ENCODE measurements around the gene DROSHA.
"Not testable (repeated sequence)": the region's sequence is repeated elsewhere in the genome, so short reads cannot be mapped to it uniquely, and the experiment has no call there.

The DROSHA gene

GRCh38 chr5:31412324-31412723 is 119.6 kb downstream of the DROSHA start:
- DNase-seq, result no peak

GRCh38 chr5:31410089-31410488 is 121.8 kb downstream of the DROSHA start:
- DNase-seq, result no peak

GRCh38 chr5:31408814-31409213 is 123.1 kb downstream of the DROSHA start:
- DNase-seq, result no peak

DNA sequence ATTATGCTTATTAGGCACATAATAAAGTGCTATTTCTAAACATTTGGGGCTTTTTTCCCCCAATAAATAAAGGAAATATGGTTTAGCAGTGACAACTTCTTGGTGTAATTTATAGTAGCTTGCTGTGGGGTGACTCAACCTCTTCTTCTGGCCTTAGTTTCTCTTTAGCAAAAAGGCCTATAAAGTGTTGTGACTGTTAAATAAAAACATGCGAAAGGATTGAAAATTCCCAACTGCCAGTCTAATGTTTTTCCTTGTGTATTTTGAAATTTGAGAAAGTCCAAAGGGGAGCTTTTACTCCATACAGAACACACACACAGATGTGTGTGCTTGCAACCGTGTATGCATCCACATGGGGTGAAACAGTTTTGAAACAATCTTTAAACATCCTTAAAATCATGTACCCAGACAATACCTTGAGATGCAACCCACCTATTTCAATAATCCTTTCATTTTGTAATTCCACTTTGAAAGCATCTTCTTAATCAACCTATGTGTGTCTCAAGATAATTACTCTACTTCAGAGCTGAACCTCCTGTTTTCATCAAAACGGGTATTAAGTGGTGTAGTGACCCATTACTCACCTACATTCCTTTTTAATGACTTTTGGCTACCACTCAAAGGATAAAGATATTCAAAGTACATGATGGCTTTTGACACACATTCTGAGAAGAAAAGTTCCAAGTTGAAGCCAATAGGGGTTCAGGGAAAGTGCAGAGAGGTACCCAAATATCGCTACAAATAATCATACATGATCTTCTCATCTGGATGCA is 123.8 kb downstream of the DROSHA start:
- DNase-seq, result no peak

GRCh38 chr5:31404325-31404724 is 127.6 kb downstream of the DROSHA start:
- DNase-seq, result no peak

GRCh38 chr5:31401691-31402090 is 130.2 kb downstream of the DROSHA start:
- no peak for DNase-seq

DNA sequence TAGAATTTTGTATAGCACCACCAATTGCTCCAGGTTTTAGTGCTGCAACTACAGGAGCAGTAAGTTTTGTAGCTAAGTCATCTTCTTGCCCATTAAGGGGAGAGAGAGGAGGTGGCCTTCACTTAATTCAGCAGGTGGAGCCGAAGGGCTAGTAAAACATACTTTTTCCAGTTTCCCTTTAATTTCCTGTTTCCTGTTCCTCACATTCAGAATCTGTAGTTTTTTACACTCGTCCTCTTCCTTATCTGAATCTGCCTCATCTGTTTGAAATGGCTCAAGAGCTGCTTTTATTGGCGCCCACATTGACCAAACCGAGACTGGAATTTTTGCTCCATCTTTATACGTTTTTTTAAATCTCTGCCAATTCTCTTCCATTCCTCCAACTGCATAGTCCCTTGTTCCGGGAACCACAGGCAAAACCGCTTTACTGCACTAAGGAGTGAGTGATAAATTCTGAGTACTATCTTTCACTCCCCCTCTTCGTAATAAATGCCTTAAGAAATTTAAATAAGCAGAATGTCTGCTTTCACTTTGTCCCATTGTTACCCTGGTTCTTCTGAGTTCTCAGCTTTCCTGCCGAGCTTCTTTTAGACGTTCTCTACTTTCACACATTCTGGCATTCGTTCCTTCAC is 133.9 kb downstream of the DROSHA start:
- DNase-seq, result no peak

DNA sequence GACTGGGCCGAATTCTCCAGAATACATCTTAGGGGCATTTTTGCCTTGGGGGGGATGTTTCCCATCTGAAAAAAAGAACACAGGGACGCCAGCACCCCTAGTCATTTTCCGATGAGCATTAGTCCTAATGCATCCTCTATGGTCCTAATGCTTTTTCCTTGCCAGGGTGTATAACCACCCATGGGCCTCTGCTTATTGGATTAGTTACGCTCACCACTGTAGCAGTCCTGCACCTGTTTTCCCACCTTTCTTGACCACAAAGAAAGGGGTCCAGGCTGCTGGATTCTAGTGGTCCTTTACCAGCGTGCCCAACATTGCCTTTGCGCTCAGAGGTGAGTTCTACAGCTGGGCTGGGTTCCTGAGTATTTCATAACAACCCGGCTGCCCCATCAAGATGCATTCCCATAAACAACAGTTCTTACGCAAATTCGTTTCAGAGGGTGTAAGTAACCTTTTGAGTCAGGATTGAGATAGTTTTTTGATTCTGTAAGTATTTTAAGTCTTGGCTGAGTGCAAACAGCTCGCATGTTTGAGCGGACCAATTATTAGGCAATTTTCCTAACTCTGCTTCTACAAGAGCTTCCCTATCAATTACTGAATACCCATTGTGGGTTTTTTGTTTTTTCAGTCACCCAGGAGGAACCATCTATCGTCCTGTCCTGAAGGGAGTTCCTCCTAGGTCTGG is 135.1 kb downstream of the DROSHA start:
- no peak for DNase-seq

DNA sequence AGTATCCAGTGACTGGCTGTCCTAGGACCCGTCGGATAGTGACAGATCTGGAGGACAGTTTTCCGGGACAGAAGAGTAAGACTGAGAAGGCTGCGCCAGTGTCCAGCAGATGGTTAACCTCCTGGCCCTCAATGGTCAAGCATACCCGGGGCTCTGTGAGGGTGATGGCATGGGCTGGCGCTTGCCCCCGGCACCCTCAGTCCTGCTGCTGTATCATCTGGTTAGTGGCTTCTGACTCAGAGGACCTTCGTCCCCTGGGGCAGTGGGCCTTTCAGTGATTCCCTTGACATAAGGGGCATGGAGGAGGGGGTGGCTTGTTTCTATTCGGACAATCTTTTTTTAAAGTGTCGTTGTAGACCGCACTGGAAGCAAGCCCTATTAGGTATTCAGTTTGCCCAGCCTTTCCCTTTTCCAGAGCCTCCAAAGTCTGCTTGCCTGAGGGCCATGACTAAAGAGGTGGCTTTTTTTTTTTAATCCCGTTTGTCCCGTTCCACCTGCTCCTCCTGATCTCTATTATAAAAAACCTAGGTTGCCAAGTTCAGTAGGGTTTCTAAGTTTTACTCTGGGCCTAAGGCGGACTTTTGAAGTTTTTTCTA is 136.3 kb downstream of the DROSHA start:
- DNase-seq, result not testable (repeated sequence)

DNA sequence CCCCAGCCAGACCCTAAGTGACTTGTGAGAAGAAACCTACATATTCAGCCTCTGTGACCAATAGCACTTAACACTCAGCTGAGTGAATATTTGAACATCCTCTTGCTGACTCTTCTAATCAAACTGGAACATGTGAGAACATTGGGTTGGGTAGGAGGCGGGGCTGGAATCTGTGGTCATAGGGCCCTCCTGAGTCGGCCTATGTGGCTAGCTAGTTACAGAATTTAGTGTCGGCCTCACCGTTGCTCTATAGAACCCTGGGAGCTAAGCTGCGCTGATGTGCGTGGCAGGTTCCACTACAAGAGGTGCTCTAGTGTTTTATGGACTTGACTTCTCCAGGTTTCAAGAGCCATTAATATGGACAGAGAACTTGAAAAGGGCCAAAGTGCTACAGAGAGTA is 138.8 kb downstream of the DROSHA start:
- peak; percentile 37 for DNase-seq

DNA sequence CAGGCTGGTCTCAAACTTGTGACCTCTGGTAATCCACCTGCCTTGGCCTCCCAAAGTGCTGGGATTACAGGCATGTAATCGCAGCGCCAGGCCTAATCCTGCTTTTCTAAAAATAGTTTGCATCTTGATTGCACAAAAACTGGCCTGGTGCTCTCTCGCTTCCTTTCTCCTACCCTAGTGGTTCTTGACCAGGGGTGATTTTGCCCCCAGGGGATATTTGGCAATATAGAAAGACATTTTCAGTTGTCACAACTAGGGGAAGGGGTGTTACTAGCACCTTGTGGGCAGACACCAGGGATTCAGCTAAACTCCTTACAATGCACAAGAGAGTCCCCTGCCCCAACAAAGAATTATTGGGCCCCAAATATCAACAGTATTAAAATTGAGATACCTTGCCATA is 139.8 kb downstream of the DROSHA start:
- DNase-seq, result no peak

DNA sequence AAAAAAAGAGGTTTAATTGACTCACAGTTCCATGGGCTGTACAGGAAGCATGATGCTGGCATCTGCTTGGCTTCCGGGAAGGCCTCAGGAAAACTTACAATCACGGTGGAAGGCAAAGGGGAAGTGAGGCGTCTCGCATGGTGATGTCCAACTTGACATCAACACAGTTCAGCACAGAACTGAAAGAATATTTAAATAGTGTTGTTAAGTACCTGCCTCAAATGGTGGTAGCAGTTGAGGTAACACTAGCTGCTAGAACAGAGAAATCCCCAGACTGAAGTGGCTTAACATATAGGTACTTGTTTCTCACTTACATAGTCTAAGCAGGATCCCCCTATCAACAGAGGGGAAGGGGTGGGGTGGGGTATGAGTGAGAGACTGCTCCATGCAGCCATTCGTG is 141.6 kb downstream of the DROSHA start:
- no peak for DNase-seq

- no peak for DNase-seq
These were observed 145.9 kb downstream of the DROSHA start for GRCh38 chr5:31385774-31386537.

GRCh38 chr5:31383734-31384133 is 148.2 kb downstream of the DROSHA start:
- no peak for DNase-seq

DNA sequence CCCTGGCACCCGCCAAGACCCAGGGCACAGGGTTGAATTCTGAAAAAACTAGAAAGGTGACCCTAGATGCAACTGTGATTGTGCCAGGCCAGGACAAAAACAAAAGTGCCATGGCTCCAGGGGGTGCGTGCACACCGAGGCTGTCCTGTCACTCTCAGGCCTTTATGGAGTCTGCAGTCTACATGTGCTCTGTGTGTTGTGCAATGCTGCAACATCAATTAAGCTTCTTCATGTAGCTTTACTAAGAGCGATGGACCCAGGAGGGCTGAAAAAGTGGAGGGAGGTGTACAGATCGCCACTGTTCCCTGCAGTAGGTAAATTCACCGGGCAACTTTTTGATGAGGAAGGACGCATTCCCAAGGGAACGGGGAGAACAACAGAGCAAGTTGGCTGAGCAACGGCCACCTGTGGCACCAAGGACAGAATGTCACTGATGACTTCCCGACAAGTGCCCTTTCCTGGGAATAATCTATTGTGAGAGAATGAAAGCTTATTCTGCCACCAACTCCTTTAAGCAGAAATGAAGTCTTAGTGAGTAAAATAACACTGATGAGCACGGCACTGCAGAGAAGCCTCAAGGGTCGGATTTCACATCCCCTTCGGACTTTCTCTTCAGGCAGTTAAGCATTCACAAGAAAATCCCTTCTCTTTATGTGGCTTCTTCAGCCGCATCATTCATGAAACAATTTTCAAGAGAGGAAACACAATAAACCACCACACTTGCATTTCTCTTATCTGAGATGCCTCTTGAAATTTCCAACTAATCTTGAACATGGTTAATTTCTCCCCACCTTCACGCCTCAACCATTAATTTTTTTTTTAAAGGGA is 149.6 kb downstream of the DROSHA start:
- DNase-seq, result no peak

- no peak for DNase-seq
These were observed 150.6 kb downstream of the DROSHA start for GRCh38 chr5:31381299-31381698.

- no peak for DNase-seq
These were observed 151.8 kb downstream of the DROSHA start for GRCh38 chr5:31380049-31380448.

GRCh38 chr5:31378838-31379237 is 153.1 kb downstream of the DROSHA start:
- no peak for DNase-seq

GRCh38 chr5:31378136-31378535 is 153.8 kb downstream of the DROSHA start:
- DNase-seq, result no peak

- DNase-seq, result no peak
These were observed 154.5 kb downstream of the DROSHA start for GRCh38 chr5:31377274-31377946.

DNA sequence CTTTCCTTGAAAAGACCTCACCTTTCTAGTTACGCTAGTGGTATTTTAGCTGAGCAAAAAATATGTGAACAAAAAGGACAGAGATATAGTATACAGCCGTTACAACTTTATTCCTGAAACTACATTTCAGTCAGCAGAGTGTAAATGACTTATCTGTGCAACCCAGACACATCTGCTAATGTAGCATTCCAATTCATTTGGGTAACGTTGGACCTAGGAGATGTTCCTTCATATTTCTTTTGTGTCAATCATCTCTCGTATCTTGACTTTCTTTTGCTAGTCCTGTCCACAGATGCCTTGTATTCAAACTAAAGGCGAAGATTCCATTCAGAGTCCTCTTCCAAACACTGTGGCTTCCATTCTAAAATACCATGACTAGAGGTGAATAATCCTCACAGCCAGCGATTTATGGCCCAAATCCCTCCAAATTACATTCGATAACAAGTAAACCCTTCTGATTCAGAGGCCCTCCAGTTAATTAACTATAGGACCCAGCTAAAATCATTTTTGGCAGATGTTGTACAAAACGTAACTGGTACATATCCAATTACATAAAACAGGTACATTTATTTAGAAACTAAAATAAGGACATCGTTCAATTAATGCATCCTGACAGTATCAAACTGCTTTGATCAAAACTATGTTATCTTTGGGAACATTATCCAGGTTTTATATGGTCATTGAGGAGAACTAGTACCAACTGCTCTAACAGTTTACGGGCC is 155.7 kb downstream of the DROSHA start:
- DNase-seq, result no peak
